GM18517 (cell line): ENCODE measurements around the gene NELFA.

ENCODE experiments used
- ATAC-seq: cut with Tn5 transposase; IDR thresholded peaks from one replicate; pipeline ENCODE4 v1.9.1; 2021; ENCODE audit warnings: mild to moderate bottlenecking, moderate library complexity; ENCODE audit not compliant: unreplicated experiment

The NELFA gene

DNA sequence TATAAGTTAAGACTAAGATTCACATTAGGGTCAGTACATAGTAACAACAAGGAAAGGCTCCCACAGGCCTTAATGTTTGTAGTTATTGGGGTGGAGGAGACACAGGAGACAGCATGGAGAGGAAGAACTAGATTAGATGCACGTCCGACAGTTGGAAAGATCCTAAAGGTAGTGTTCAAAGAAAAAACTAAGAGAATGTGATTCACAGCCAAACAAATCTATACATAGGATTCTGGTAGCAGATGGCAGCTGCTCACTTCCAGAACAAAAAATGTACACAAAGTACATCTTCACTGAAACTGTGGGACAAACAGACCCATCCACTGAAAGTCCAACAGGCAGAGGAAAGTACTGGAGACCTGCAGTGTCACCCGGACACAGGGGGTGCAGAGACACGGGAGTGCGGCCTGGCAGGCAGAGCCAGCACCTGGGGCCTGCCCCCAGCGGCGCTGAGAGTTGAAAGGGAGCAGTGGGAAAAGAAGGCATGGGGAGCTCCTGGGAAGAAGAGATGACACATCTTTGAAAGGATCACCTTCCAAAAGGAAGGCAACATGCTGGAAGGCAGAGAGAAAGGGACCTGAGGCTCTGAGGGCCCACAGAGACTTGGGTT is 40.0 kb downstream of the NELFA start:
- no peak for ATAC-seq

- no peak for ATAC-seq
These were observed 41.1 kb downstream of the NELFA start for GRCh38 chr4:1967512-1968149.

DNA sequence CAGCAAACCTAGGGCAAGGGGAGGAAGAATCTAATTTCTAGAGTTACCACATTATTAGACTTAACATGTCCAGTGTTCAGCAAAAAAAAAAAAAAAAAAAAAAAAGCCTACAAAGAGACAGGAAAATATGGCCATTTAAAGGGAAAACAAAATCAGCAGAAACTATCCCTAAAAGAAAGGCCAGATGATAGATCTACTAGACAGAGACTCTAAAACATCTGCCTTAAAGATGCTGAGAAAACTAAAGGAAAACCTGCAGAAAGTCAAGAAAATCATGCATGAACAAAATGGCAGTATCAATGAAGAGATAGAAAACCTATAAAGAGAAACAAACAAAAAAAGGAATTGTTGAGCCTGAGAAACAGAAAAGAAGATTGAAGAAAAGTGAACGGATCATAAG is 43.8 kb downstream of the NELFA start:
- ATAC-seq, result no peak

DNA sequence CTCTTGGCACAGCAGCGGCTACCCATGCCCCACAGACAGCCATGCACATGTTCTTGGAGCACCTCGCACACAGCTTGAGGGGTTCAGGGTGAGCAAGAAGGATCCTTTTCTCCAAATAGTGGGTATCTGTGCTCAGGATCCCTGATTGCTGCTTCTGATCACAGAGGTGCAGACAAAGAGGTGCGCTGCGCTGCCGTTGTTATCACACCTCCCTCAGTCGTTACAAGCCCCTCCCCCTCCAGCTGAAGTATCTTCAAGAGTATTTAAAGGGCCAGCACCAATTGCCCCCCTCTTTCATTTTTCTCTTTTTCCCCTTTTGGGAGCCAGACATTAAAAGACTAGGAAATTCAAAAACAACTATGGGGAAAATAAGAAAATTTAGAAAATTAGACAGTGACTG is 44.3 kb downstream of the NELFA start:
- ATAC-seq, result no peak

DNA sequence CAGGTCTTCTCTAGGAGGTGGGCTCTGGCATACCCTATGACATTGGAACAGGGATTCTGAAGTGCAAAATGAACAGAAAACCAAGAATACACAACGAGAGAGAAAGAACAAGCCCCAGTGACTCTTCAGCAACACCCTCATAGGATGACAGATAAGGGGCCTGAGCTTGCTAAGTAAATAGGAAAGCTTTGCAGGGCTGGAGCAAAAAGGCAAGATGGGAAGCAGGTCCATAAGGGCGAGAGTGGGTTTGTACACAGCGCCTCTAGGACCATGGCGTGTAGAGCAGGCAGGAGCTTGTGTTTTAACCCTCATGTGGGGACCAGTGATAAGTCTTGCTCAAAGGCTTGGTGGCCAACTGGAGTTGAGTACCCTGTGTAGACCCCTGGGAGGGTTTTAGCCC is 45.8 kb downstream of the NELFA start:
- ATAC-seq, result no peak

DNA sequence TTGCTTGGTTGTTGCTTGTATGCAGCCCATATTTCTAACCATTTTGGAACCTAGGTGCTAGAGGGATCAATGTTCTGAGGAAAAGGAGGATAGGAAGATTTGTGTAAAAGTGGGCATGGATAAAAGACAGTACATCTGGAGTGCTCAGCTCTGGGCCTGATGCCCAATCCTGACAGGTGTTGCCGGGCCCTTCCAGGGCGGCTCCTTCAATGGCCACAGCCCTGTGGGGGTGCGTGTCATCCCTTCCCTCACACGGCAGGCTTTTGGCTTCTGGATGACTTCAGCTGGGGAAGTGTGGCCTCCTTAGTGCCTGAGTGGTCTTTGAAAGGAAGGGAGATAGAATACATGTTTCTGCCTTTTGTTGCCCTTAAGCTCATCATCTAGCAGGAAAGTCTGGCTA is 47.2 kb downstream of the NELFA start:
- no peak for ATAC-seq

DNA sequence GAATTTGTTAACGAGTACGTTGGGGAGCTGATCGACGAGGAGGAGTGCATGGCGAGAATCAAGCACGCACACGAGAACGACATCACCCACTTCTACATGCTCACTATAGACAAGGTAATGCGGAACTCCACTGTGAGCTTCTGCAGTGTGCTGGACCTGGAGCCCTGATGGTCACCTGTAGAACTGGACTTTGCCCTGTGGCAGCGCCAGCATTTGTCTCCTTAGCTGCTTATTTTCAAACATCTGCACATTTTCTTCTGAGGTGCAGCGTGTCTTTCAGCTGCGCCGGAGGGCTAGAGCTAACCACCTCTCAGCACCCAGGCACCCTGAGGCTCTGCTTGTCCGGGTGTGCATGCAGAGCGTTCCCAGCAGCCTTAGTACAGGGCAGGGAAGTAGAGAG is 47.7 kb downstream of the NELFA start:
- no peak for ATAC-seq

DNA sequence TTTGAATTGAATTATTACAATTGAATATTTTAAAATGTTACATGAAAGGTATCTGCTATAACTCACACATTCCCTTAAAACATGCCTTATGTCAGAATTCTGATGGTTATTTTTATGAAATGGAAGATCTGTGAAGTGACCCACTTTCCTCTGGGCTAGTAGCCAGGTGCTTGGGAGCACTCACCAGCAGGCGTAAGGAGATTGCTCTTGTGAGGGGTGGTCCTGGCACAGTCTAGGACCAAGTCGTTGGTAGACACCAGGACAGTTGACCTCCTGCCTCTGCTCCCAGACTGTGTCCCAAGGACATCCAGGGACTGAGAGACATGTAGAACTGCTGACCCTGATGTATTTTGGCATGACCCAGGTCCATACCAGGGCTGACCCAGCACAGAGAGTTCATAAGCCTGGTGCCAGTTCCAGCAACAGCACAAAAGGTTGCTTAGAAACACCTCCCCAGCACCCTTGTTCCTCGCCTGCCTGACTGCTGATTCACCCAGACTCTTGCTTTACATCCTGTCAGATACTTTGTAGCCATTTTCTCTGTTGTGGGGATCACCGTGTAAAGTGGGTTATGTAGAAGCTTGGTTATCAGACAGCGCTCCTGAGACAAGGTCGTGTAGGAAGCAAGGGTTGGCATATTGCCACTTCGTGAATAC is 48.5 kb downstream of the NELFA start:
- ATAC-seq, result no peak

DNA sequence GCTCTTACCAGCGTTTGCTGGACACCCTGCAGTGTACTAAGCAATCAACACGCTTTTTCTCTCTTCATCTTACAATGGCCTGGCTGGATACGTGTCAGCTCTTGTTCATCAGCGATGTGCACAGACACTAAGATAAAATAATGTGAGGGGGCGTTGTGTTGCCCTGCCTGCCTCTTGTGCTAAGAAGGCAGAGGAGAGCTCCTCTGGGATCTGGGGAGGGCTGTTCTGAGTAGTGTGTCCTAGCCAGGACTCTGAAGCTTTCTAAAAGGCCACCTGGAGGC is 49.7 kb downstream of the NELFA start:
- ATAC-seq, result no peak

GRCh38 chr4:1958276-1959103 is 50.3 kb downstream of the NELFA start:
- no peak for ATAC-seq

DNA sequence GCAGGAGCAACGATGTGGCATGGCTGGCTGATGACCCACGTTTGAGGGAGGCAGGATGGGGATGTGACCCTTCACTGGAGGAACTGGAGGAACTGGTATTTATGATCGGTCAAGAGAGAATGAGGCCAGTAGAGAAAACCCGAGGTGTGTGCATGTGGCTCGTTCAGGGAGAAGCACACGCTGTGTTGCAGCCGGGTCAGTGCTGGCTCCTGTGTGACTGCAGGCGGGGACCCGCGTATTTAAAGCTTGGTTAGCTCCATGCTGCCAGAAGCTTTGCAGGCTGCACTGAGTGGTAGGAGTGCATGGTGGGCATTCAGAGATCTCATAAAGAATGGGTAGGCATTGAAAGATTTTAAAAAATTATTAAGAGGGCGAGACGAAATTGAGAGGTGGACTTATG is 52.1 kb downstream of the NELFA start:
- no peak for ATAC-seq

GRCh38 chr4:1953335-1953734 is 55.4 kb downstream of the NELFA start:
- ATAC-seq, result no peak

GRCh38 chr4:1952719-1953118 is 56.1 kb downstream of the NELFA start:
- ATAC-seq, result no peak

GRCh38 chr4:1952058-1952700 is 56.6 kb downstream of the NELFA start:
- no peak for ATAC-seq

DNA sequence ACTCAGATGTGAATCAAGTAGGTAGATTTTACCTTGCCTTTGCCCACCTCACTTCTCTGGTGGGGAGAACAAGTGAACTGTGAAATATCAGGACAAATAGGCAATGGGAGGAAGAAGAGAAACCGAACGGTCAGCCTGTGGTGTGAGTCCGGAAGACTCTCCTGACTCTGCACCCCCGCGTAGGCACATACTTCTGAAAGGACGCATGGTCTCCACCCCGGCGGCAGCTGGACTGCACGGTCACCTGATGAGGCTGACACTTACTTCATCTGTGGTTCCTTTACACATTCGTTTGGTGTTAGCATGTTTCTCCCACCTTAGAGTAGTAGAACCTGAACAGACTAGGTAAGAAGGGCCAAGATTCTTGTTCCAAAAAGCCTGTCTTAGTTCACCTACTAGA is 58.4 kb downstream of the NELFA start:
- no peak for ATAC-seq

DNA sequence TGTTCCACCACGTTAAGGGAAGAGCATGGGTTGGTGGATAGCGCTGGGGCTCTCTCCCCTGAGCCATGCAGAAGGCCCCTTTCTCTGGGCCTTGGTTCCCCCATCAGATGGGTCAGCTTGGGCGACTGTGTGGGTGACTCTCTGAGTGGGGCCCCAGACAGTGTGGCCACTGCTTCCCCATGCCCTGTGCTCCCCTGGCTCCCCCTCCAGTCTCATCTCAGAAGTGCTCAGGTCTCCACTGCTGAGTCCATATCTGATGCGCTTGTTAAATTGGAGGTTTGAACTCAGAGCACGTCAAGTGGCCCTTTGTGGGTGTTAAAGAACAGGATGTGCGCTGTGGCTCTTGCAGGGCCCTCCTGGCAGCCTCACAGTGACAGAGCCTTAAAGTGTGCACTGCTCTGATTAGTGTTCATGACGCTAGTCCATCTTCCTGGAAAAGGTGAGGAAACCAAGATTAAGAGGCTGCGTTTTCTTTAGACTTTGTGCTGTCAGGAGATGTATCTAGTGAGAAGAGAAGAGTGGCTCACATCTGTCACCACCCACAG is 59.8 kb downstream of the NELFA start:
- ATAC-seq, result no peak

- no peak for ATAC-seq
These were observed 60.5 kb downstream of the NELFA start for GRCh38 chr4:1948232-1948631.

DNA sequence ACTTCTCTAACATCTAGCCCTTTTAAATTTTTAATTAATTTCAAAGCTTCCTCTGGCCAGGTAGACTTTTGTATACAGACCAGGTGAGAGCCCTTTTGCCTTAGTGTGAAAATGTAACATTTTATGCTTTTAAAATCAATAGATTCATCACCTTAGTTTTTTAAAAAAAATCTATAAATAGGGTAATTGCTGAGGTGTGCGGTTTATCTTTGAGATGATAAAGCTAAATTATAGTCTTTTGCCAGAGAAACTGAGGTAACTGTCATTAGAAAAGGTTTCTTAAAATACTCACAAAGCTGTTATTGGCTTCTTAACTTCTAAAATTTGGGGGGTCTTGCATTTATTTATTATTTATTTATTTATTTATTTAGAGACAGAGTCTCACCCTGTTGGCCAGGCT is 62.9 kb downstream of the NELFA start:
- ATAC-seq, result no peak

GRCh38 chr4:1945124-1945895 is 63.5 kb downstream of the NELFA start:
- no peak for ATAC-seq

DNA sequence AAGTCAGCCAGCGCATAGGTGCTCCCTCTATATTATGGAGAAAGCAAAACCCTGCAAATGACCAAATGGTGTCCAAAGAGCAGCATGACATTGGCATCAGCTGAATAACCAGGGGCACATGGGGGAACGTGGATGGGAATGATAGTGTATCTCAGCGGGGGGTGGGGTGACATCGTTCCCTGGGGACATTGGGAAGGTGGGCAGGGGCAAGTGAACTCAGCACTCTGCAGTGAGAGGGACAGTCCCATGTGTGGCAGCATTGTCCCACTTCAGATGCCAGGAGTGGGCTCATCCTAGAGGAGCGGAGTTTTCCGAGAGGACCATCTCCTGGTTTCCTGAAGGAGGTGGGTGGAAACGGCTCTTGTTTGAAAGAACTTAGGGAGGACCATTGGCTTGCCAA is 64.8 kb downstream of the NELFA start:
- ATAC-seq, result no peak
